PC-3 (cell line): Measurements from ENCODE around the gene ST6GALNAC3. TPM values are rescaled to one million over a fixed set of nuclear protein-coding genes. Genes with fewer than 3 reads are reported as not detected.

Source experiments
- total RNA-seq: library from RNA; depleted of rRNA; stranded (reverse); fragments of >200 nt; gene quantifications from 2 replicates; pipeline ENCODE4 v1.2.3, GENCODE V29; 2014; rRNA removed

The ST6GALNAC3 gene
- total RNA-seq, 1 experiment from 2014 or later, result not detected

Other genes starting within 250 kb of the ST6GALNAC3 start
- not detected in 2 replicates for gene ASB17, start 142.3 kb upstream of the ST6GALNAC3 start, total RNA-seq